GM13977 (cell line): ENCODE results near the gene PLAAT4.
"Not testable (repeated sequence)": the region's sequence is repeated elsewhere in the genome, so short reads cannot be mapped to it uniquely, and the experiment has no call there.

Experiments
- DNase-seq: peaks from one replicate; pipeline ENCODE4 v3.0.0; 2012; ENCODE audit warnings: low spot score
- CTCF ChIP-seq: IDR thresholded peaks from 2 replicates; pipeline ENCODE4 v1.5.1; 2012; ENCODE audit warnings: mild to moderate bottlenecking, control low read depth; ENCODE audit not compliant: insufficient read depth; ENCODE audit errors: extremely low read depth, missing control alignments
- in situ Hi-C: fragments of 300-500 bp; cut with MboI; formaldehyde crosslinking; loops from one replicate; pipeline ENCODE4 v1.12.0; 2022; ENCODE audit warnings: low sequenced_read_pairs, low pct_unique_long_range_greater_than_20kb, mixed read lengths, inconsistent platforms; ENCODE audit not compliant: unreplicated experiment

Gene PLAAT4

DNA sequence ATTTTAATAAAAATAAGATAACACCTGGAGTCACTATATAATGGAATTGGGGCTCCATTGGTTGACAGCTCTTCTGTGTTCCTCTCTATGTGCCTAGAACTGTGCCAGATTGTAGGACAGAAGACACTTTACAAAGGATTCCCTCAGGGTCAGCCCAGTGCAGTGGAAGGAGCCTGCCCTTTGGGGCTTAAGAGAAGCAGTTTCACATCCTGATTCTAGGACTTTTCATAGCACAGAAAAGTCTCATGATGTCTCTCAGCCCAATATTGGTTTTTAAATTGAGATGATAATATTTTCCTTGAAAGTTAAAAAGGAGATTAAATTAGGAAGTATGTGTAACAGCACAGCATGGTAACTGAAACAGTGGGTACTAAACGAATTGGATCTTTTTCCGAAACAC is 7.1 kb downstream of the PLAAT4 start:
- no peak for DNase-seq
- TF ChIP-seq CTCF = no peak
- in situ Hi-C loops = no loop called here

DNA sequence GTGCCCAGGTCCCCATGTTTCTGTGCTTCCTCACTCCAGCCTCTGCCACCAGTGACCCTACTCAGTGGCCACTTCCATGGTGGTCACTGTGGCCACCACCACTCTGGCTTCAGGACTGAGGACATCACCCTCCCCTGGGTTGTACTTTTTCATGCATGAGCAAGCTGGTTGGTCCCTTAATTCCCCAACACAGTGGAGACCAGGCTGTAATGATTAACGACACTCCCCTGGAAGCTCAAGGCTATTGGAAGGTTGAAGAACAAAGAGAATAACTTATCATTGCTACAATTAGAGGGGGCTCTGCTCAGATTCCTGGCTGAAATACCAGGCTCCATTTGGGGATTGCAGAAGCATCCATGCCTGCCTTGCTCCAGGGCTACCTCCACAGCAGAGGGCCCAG is 10.5 kb downstream of the PLAAT4 start:
- no peak for TF ChIP-seq CTCF
- in situ Hi-C loops = no loop called here
- DNase-seq = no peak

DNA sequence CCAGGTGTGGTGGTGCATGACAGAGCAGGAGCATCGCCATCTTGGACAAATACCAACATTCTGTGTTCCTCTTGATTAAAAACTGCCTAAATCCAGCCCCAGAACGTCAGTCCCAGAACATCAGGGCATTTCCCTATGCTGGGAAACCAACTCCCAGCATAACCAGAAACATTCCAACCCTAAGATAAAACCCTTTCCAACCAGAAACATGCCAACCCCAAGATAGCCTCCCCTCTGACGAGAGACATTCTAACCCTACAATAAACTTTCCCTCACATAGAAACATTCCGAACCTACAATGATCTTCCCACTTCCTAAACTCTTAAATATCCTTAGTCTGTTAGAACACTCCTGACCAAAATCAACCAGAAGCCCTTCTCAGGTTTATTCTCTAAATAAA is 11.6 kb downstream of the PLAAT4 start:
- TF ChIP-seq CTCF = no peak
- in situ Hi-C loops = no loop called here
- no peak for DNase-seq

DNA sequence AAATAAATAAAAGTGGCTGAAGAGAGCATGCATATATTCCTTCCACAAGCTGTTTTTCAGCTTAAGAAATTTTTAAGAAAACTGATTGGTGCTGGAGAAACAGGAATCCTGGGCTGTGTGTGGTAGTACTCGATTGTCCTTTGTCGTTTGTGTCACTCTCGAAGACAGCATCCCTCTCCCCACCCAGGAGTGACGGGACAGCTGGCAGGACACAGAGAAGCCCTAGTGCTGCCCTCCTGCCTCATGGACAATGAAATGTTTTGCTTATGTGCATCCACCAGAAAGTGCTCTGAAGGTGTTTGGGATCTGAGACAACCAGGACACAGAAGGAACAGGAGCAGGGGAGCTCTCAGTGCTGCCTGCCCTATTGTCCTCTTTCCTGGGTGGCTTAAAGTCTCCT is 12.8 kb downstream of the PLAAT4 start:
- DNase-seq = no peak
- in situ Hi-C loops = no loop called here
- TF ChIP-seq CTCF = no peak

DNA sequence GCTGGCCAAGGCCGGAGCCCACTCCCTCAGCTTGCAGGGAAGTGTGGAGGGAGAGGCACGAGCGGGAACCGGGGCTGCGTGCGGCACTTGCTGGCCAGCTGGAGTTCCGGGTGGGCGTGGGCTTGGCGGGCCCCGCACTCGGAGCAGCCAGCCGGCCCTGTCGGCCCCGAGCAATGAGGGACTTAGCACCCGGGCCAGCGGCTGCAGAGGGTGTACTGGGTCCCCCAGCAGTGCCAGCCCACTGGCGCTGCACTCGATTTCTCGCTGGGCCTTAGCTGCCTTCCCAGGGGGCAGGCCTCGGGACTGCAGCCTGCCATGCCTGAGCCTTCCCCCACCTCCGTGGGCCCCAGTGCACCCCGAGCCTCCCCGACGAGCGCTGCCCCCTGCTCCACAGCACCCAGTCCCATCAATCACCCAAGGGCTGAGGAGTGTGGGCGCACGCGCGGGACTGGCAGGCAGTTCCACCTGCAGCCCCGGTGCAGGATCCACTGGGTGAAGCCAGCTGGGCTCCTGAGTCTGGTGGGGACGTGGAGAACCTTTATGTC is 13.6 kb downstream of the PLAAT4 start:
- DNase-seq, in situ Hi-C loops: not testable (repeated sequence)

DNA sequence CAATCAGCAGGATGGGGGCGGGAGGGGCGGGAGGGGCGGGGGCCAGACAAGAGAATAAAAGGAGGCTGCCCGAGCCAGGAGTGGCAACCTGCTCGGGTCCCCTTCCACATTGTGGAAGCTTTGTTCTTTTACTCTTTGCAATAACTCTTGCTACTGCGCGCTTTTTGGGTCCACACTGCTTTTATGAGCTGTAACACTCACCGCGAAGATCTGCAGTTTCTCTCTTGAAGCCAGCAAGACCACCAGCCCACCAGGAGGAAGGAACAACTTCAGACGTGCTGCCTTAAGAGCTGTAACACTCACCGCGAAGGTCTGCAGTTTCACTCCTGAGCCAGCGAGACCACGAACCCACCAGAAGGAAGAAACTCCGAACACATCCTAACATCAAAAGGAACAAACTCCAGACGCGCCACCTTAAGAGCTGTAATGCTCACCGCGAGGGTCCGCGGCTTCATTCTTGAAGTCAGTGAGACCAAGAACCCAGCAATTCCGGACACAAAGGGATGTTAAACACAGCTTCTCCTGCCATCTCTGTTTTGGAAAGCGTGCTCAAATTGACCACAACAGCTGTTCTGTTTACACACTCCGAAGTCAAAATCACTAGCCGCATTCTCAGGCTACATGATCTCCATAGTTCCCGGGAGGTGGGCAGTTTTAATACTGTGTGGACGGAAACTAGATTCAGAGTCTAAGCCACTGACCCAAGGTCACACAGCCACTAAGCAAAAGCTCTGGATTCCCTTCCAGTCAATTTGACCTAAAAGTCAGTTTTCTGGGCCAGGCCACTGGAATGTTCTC is 14.7 kb downstream of the PLAAT4 start:
- no peak for DNase-seq
- TF ChIP-seq CTCF = no peak
- in situ Hi-C loops = no loop called here

- DNase-seq = no peak
- no peak for TF ChIP-seq CTCF
- in situ Hi-C loops = no loop called here
These were observed 15.3 kb downstream of the PLAAT4 start for GRCh38 chr11:63551889-63552266.
